WTC11 (cell line): ENCODE results near the gene HAUS8. TPM values are rescaled to one million over a fixed set of nuclear protein-coding genes. Genes with fewer than 3 reads are reported as not detected.
"Not testable (repeated sequence)": the region's sequence is repeated elsewhere in the genome, so short reads cannot be mapped to it uniquely, and the experiment has no call there.

ENCODE experiments used
- ATAC-seq: fragments of 200-7000 bp; cut with Tn5 transposase; 2 replicates; pipeline ENCODE4 v1.10.0; 2021; ENCODE audit warnings: mild to moderate bottlenecking, moderate library complexity
- CTCF ChIA-PET: fragments of 300-600 bp; sonication (Branson Sonifier 250); formaldehyde crosslinking; loops from one replicate; lab custom pipeline; 2021; ENCODE audit warnings: antibody characterized with exemption; lab: Charles Lee
- POLR2A ChIA-PET: fragments of 350-600 bp; sonication (Branson Sonifier 250); formaldehyde crosslinking; loops from one replicate; lab custom pipeline; 2021; ENCODE audit warnings: antibody characterized with exemption; lab: Charles Lee
- DNase-seq: peaks from one replicate; pipeline ENCODE4 v3.0.0; 2021; ENCODE audit warnings: low spot score
- H3K27ac Mint-ChIP-seq: 2 replicates; pipeline ENCODE4 v1.8.0; 2021; ENCODE audit warnings: mixed read lengths
- H3K27me3 Mint-ChIP-seq: 2 replicates; pipeline ENCODE4 v1.8.0; 2021; ENCODE audit warnings: low read depth, mild to moderate bottlenecking, moderate library complexity, mixed read lengths
- H3K36me3 Mint-ChIP-seq: 2 replicates; pipeline ENCODE4 v1.8.0; 2021; ENCODE audit warnings: mixed read lengths
- H3K4me1 Mint-ChIP-seq: 2 replicates; pipeline ENCODE4 v1.8.0; 2022; ENCODE audit warnings: mixed read lengths
- H3K4me3 Mint-ChIP-seq: 2 replicates; pipeline ENCODE4 v1.8.0; 2021; ENCODE audit warnings: mild to moderate bottlenecking, moderate library complexity, mixed read lengths
- H3K9me3 Mint-ChIP-seq: 2 replicates; pipeline ENCODE4 v1.8.0; 2021; ENCODE audit warnings: mixed read lengths
- ATF1 ChIP-seq: sonication (generic); formaldehyde crosslinking; IDR thresholded peaks from 2 replicates; pipeline ENCODE4 v1.8.1; 2023; ENCODE audit warnings: mild to moderate bottlenecking, moderate library complexity, missing genetic modification reagents
- CREB1 ChIP-seq: sonication (generic); formaldehyde crosslinking; IDR thresholded peaks from 2 replicates; pipeline ENCODE4 v1.8.0; 2023; ENCODE audit warnings: mild to moderate bottlenecking, missing genetic modification reagents
- GRHL2 ChIP-seq: fragments of 250-450 bp; sonication (Bioruptor Pico); IDR thresholded peaks from 2 replicates; pipeline ENCODE4 v1.8.0; 2022; ENCODE audit warnings: mild to moderate bottlenecking, moderate library complexity; ENCODE audit not compliant: insufficient replicate concordance, severe bottlenecking
- NFE2L1 ChIP-seq: sonication (generic); formaldehyde crosslinking; IDR thresholded peaks from 2 replicates; pipeline ENCODE4 v1.8.1; 2023; ENCODE audit warnings: missing genetic modification reagents
- NR1H2 ChIP-seq: sonication (generic); formaldehyde crosslinking; IDR thresholded peaks from 2 replicates; pipeline ENCODE4 v1.9.0; 2021; ENCODE audit warnings: mild to moderate bottlenecking, moderate library complexity, missing genetic modification reagents
- RORB ChIP-seq: fragments of 250-450 bp; sonication (Bioruptor Pico); IDR thresholded peaks from 2 replicates; pipeline ENCODE4 v1.9.0; 2021; ENCODE audit warnings: mild to moderate bottlenecking
- TEAD4 ChIP-seq: sonication (generic); formaldehyde crosslinking; IDR thresholded peaks from 2 replicates; pipeline ENCODE4 v1.8.0; 2022; ENCODE audit warnings: mild to moderate bottlenecking, missing genetic modification reagents
- ZNF121 ChIP-seq: sonication (generic); formaldehyde crosslinking; IDR thresholded peaks from 2 replicates; pipeline ENCODE4 v1.8.0; 2023; ENCODE audit warnings: missing genetic modification reagents
- ZNF219 ChIP-seq: sonication (generic); formaldehyde crosslinking; IDR thresholded peaks from 2 replicates; pipeline ENCODE4 v1.8.0; 2023; ENCODE audit warnings: missing genetic modification reagents, mild to moderate bottlenecking, borderline replicate concordance
- ZNF263 ChIP-seq: sonication (generic); formaldehyde crosslinking; IDR thresholded peaks from 2 replicates; pipeline ENCODE4 v1.8.1; 2022; ENCODE audit warnings: low read depth, mild to moderate bottlenecking, moderate library complexity, missing genetic modification reagents
- ZNF416 ChIP-seq: fragments of 250-450 bp; sonication (Bioruptor Pico); IDR thresholded peaks from 2 replicates; pipeline ENCODE4 v1.9.0; 2021; ENCODE audit warnings: mild to moderate bottlenecking, inconsistent platforms
- ZNF423 ChIP-seq: fragments of 250-450 bp; sonication (Bioruptor Pico); IDR thresholded peaks from 2 replicates; pipeline ENCODE4 v2.1.2; 2022; ENCODE audit warnings: mild to moderate bottlenecking, moderate library complexity
- total RNA-seq: library from RNA; stranded (reverse); gene quantifications from 3 replicates; pipeline ENCODE4 v1.2.3, GENCODE V29; 2021
- TF ChIP-seq, protein P1 (sequence below): sonication (generic); formaldehyde crosslinking; IDR thresholded peaks from 2 replicates; pipeline ENCODE4 v1.8.1; 2023; ENCODE audit warnings: mild to moderate bottlenecking, missing genetic modification reagents
- TF ChIP-seq, protein P2 (sequence below): sonication (generic); formaldehyde crosslinking; IDR thresholded peaks from 2 replicates; pipeline ENCODE4 v1.8.0; 2022; ENCODE audit warnings: missing genetic modification reagents

Gene HAUS8
- total RNA-seq, 1 experiment from 2014 or later: 29.7 TPM

DNA sequence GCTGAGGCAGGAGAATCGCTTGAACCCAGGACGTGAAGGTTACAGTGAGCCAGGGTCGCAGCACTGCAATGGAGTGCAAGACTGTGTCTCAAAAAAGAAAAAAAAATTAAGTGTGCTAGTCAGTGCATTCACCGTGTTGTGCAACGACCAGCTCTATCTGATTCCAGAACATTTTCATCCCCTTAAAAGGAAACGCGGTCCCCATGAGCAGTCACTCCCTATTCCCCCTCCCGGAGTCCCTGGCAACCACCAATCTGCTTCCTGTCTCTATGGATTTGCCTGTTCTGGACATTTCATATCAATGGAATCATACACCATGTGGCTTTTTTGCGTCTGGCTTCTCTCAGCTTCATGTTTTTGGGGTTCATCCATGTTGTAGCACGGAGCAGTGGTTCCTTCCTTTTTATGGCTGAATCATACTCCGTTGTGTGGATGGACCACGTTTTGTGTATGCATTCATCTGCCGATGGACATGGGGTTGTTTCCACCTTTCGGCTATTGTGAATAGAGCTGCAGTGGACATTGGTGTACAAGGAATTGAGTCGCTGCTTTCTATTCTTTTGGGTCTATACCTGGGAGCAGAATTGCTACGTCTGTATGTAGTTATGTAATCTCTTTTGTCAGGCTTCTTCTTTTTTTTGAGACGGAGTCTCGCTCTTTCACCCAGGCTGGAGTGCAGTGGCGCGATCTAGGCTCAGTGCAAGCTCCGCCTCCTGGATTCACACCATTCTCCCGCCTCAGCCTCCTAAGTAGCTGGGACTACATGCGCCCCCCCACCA, 20.1 kb upstream of the HAUS8 start:
- POLR2A ChIA-PET: no interaction called here
- ATAC-seq: no peak

DNA sequence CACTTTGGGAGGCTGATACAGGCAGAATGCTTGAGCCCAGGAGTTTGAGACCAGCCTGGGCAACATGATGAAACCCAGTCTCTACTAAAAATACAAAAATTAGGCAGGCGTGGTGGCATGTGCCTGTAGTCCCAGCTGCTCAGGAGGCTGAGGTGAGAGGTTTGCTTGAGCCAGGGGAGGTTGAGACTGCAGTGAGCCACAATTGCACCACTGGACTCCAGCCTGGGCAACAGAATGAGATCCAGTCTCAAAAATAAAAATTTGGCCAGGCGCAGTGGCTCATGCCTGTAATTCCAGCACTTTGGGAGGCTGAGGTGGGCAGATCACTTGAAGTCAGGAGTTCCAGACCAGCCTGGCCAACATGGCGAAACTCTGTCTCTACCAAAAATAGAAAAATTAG, 19.4 kb upstream of the HAUS8 start:
- H3K27me3 Mint-ChIP-seq, H3K27ac Mint-ChIP-seq, ATAC-seq, H3K36me3 Mint-ChIP-seq, DNase-seq, H3K9me3 Mint-ChIP-seq, POLR2A ChIA-PET, H3K4me3 Mint-ChIP-seq, CTCF ChIA-PET: not testable (repeated sequence)
- H3K4me1 Mint-ChIP-seq: peaks cover 25% of the 10 kb centered on the region

More for the DNA sequence above, 20.1 kb upstream of the HAUS8 start:
- TF ChIP-seq NR1H2 (CRISPR knock-in tag): no peak
- TF ChIP-seq ZNF263: no peak
- TF ChIP-seq, protein P1, sequence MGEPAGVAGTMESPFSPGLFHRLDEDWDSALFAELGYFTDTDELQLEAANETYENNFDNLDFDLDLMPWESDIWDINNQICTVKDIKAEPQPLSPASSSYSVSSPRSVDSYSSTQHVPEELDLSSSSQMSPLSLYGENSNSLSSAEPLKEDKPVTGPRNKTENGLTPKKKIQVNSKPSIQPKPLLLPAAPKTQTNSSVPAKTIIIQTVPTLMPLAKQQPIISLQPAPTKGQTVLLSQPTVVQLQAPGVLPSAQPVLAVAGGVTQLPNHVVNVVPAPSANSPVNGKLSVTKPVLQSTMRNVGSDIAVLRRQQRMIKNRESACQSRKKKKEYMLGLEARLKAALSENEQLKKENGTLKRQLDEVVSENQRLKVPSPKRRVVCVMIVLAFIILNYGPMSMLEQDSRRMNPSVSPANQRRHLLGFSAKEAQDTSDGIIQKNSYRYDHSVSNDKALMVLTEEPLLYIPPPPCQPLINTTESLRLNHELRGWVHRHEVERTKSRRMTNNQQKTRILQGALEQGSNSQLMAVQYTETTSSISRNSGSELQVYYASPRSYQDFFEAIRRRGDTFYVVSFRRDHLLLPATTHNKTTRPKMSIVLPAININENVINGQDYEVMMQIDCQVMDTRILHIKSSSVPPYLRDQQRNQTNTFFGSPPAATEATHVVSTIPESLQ (CRISPR knock-in tag): no peak
- DNase-seq: no peak
- Mint-ChIP-seq H3K4me3 (no peak overlapping the region), H3K36me3 (peaks cover 2% of the 10 kb centered on the region; the same call in 1 of the 2 replicates), H3K27me3 (no peaks in the 10 kb centered on the region), H3K4me1 (peaks cover 23% of the 10 kb centered on the region), H3K27ac (peak overlapping the region; percentile 65; the same call in 1 of the 2 replicates), H3K9me3 (no peaks in the 10 kb centered on the region)
- CTCF ChIA-PET: interaction anchor here (0.6 kb wide), 1 partner anchor 764 kb away, joined by 5 read pairs; no protein-coding TSS in a partner anchor

DNA sequence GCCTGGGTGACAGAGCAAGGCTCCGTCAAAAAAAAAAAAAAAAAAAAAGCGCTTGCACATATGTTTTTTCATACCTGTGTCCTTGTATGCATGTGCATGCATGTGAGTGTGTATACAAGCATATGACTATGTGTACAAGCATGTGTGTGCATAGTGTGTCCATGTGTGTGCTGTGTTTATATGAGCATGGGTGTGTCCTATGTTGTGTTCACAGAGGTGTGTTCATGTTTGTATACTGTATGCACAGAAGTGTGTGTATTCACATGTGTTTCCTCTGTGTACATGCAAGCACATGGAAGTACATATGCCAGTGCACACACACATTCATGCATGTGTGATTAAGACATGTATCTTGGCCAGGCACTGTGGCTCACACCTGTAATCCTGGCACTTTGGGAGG, 17.4 kb upstream of the HAUS8 start:
- H3K36me3 Mint-ChIP-seq: peaks cover 2% of the 10 kb centered on the region; the same call in 1 of the 2 replicates
- DNase-seq (no peak), ATAC-seq (no peak)
- POLR2A ChIA-PET: no interaction called here
- peaks cover 29% of the 10 kb centered on the region for H3K4me1 Mint-ChIP-seq
- CTCF ChIA-PET: interaction anchor here (0.7 to 1.1 kb wide), 2 partner anchors 11 to 166 kb away, joined by 3 read pairs; no protein-coding TSS in a partner anchor
- H3K27me3 Mint-ChIP-seq: no peaks in the 10 kb centered on the region
- no peak overlapping the region for H3K27ac Mint-ChIP-seq
- H3K4me3 Mint-ChIP-seq: no peak overlapping the region
- H3K9me3 Mint-ChIP-seq: no peaks in the 10 kb centered on the region
- TF ChIP-seq ZNF416 (CRISPR knock-in tag) (no peak), GRHL2 (no peak), TEAD4 (CRISPR knock-in tag) (no peak), CREB1 (no peak), ATF1 (CRISPR knock-in tag) (no peak), RORB (no peak), ZNF121 (no peak)
- TF ChIP-seq, protein P1 (CRISPR knock-in tag): no peak

DNA sequence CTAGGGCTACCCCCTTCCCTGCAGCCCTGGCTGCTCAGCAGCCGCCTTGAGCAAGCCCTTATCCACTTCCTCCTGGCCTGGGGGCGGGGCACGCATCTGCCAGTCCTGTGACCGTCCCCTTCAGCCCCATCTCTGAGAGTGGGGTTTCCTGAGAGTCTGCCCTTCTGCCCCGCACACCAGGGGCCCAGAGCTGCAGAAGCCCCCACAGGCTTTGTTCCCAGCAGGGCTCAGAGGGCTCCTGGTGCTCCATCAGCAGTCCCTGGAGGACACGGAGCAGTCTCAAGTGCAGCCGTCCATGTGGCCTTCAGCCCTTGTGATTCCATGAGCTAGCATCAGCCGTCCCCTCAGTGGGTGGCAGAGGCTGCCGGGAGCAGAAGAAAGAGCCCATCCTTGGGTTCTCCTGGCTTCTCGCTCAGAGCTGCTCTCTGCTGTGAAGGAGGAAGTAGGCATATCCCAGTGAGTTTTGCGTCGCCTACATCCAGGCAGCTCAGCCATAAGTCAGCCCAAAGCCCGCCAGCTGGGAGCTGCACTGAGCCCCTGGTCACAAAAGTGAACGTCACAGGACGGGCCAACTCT, 16.6 kb upstream of the HAUS8 start:
- peaks cover 27% of the 10 kb centered on the region for H3K4me1 Mint-ChIP-seq
- 0 out of 2 replicates have a peak overlapping the region, but pooled peaks have one; percentile 32 for H3K27ac Mint-ChIP-seq
- ATAC-seq (peak; percentile 69), DNase-seq (no peak)
- ChIA-PET CTCF (interaction anchor here (0.7 to 1.1 kb wide), 2 partner anchors 11 to 167 kb away, joined by 3 read pairs; no protein-coding TSS in a partner anchor), POLR2A (no interaction called here)
- no peaks in the 10 kb centered on the region for H3K9me3 Mint-ChIP-seq
- H3K27me3 Mint-ChIP-seq: no peaks in the 10 kb centered on the region
- H3K4me3 Mint-ChIP-seq: no peak overlapping the region
- peaks cover 5% of the 10 kb centered on the region for H3K36me3 Mint-ChIP-seq
- no peak for TF ChIP-seq NFE2L1 (CRISPR knock-in tag)
- TF ChIP-seq ZNF219: no peak
- TF ChIP-seq, protein P2, sequence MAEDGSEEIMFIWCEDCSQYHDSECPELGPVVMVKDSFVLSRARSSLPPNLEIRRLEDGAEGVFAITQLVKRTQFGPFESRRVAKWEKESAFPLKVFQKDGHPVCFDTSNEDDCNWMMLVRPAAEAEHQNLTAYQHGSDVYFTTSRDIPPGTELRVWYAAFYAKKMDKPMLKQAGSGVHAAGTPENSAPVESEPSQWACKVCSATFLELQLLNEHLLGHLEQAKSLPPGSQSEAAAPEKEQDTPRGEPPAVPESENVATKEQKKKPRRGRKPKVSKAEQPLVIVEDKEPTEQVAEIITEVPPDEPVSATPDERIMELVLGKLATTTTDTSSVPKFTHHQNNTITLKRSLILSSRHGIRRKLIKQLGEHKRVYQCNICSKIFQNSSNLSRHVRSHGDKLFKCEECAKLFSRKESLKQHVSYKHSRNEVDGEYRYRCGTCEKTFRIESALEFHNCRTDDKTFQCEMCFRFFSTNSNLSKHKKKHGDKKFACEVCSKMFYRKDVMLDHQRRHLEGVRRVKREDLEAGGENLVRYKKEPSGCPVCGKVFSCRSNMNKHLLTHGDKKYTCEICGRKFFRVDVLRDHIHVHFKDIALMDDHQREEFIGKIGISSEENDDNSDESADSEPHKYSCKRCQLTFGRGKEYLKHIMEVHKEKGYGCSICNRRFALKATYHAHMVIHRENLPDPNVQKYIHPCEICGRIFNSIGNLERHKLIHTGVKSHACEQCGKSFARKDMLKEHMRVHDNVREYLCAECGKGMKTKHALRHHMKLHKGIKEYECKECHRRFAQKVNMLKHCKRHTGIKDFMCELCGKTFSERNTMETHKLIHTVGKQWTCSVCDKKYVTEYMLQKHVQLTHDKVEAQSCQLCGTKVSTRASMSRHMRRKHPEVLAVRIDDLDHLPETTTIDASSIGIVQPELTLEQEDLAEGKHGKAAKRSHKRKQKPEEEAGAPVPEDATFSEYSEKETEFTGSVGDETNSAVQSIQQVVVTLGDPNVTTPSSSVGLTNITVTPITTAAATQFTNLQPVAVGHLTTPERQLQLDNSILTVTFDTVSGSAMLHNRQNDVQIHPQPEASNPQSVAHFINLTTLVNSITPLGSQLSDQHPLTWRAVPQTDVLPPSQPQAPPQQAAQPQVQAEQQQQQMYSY (CRISPR knock-in tag): no peak
- TF ChIP-seq ZNF423 (CRISPR knock-in tag): peak; percentile 19; the same call in 1 of the 2 replicates
